ENCODE measurements around the gene PHIP.

GRCh38 chr6:79094938-79095337 lies 16.9 kb upstream of the PHIP start:
- TF ChIP-seq CTCF (IDR thresholded peaks at IDR 0.05) (no peak), POLR2AphosphoS5 (IDR thresholded peaks at IDR 0.05) (no peak), POLR2A (IDR thresholded peaks at IDR 0.05) (no peak), EP300 (IDR thresholded peaks at IDR 0.05) (no peak)

Data from gastroesophageal sphincter (tissue), 3 donors.